Gastrocnemius medialis (tissue), 4 donors: ENCODE data around the gene TXNIP.

Source experiments
- CTCF ChIP-seq, 5 experiments: fragments of 450-650 bp in 3 of 5; fragments of 200-600 bp in 2 of 5; sonication (generic) in 2 of 5; IDR thresholded peaks in 4 of 5; conservative IDR thresholded peaks in 1 of 5; 1 replicate in 4 of 5; 2 replicates in 1 of 5; pipeline ENCODE4 v1.5.1; 2016 to 2019; ENCODE audit warnings: antibody characterized with exemption in 5 of 5, mild to moderate bottlenecking in 3 of 5, moderate library complexity in 3 of 5
- POLR2A ChIP-seq, 2 donors: fragments of 450-650 bp; IDR thresholded peaks; one replicate each; pipeline ENCODE4 v1.6.1; 2017; ENCODE audit warnings: antibody characterized with exemption in 2 of 2, mild to moderate bottlenecking in 2 of 2, moderate library complexity in 2 of 2

GRCh38 chr1:145975216-145975615, 21.2 kb downstream of the TXNIP start:
- TF ChIP-seq CTCF (IDR thresholded peaks at IDR 0.05 in 4 of 5, conservative IDR thresholded peaks at IDR 0.05 in 1 of 5), result no peak
- no peak for TF ChIP-seq POLR2A (IDR thresholded peaks at IDR 0.05)
